Esophagus squamous epithelium (tissue), 5 donors: ENCODE measurements around the gene NUP88. TPM values are rescaled to one million over a fixed set of nuclear protein-coding genes. Genes with fewer than 3 reads are reported as not detected.

Source experiments
- DNase-seq: peaks from one replicate; lab custom pipeline; 2025; lab: John Stamatoyannopoulos, UW
- H3K27ac ChIP-seq, 4 donors: fragments of 200-600 bp; sonication (generic); one replicate each; pipeline ENCODE4 v1.5.1; 2016 to 2019; ENCODE audit warnings: mild to moderate bottlenecking in 1 of 4
- H3K27me3 ChIP-seq, 4 donors: fragments of 200-600 bp; sonication (generic); 1 replicate in 3 of 4; 2 replicates in 1 of 4; pipeline versions ENCODE4 v1.5.1 to v1.6.0; 2017 to 2021; ENCODE audit warnings: antibody characterized with exemption in 1 of 4
- H3K36me3 ChIP-seq, 3 donors: fragments of 200-600 bp; sonication (generic); one replicate each; pipeline ENCODE4 v1.5.1; 2016 to 2019
- H3K4me1 ChIP-seq, 3 donors: fragments of 200-600 bp; sonication (generic); one replicate each; pipeline ENCODE4 v1.5.1; 2017 to 2019
- H3K4me3 ChIP-seq, 4 donors: fragments of 200-600 bp; sonication (generic); 1 replicate in 3 of 4; 2 replicates in 1 of 4; pipeline ENCODE4 v1.5.1; 2016 to 2019; ENCODE audit warnings: mild to moderate bottlenecking in 2 of 4, moderate library complexity in 1 of 4
- H3K9me3 ChIP-seq, 3 donors: fragments of 200-600 bp; sonication (generic); one replicate each; pipeline ENCODE4 v1.5.1; 2016 to 2019
- POLR2A ChIP-seq, 4 donors: fragments of 450-650 bp; IDR thresholded peaks; one replicate each; pipeline ENCODE4 v1.6.1; 2017; ENCODE audit warnings: antibody characterized with exemption in 4 of 4, mild to moderate bottlenecking in 4 of 4, moderate library complexity in 3 of 4
- WGBS, 2 donors: methylation state at CpG; one replicate each; pipeline ENCODE4 v1.1.5; 2018; 5-methylcytosine and 5-hydroxymethylcytosine counted together
- intact Hi-C: fragments of 100-400 bp; cut with DNase I; formaldehyde crosslinking; loops from one replicate; pipeline ENCODE4 v1.15.0; 2022
- total RNA-seq, 4 donors: library from RNA; depleted of rRNA; stranded (reverse); fragments of >200 nt; gene quantifications; one replicate each; pipeline ENCODE4 v1.1.0, GENCODE V29; 2016
- TF ChIP-seq, protein P1 (sequence below), 6 experiments: fragments of 450-650 bp in 4 of 6; fragments of 200-600 bp in 2 of 6; sonication (generic) in 2 of 6; IDR thresholded peaks; one replicate each; pipeline ENCODE4 v1.5.1; 2016 to 2019; ENCODE audit warnings: antibody characterized with exemption in 6 of 6, mild to moderate bottlenecking in 4 of 6, moderate library complexity in 4 of 6
- donor health status: DM: yes; HTN: yes; CAD: no.

Gene NUP88
- total RNA-seq, 4 donors from 2014 or later, result 35.7 to 79.5 (median 69.5) TPM

DNA sequence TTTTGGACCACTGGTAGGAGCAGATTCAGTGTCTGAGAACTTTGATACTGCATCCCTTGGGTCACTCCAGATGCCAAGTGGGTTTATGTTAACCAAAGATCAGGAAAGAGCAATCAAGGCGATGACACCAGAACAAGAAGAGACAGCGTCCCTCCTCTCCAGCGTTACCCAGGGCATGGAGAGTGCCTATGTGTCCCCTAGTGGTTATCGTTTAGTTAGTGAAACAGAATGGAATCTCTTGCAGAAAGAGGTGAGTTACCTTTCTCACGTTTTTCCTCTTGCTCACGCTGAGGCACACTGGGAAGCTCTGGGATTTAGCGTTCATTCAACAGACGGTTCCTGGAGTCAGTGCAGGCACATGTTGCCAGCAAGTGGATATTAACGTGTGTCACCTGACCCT, 58.0 kb downstream of the NUP88 start:
- Histone ChIP-seq H3K4me1 (peaks cover 0 to 33% (median 9%) of the 10 kb centered on the region in 3 donors), H3K9me3 (no peaks in the 10 kb centered on the region), H3K27me3 (no peaks in the 10 kb centered on the region), H3K27ac (no peak overlapping the region), H3K4me3 (no peak overlapping the region), H3K36me3 (peaks cover 0 to 82% (median 0%) of the 10 kb centered on the region in 3 donors)
- 68 to 83% methylated on average over 9 of the region's 9 CpGs for WGBS, 2 donors
- intact Hi-C loops, result no loop called here
- TF ChIP-seq, protein P1, sequence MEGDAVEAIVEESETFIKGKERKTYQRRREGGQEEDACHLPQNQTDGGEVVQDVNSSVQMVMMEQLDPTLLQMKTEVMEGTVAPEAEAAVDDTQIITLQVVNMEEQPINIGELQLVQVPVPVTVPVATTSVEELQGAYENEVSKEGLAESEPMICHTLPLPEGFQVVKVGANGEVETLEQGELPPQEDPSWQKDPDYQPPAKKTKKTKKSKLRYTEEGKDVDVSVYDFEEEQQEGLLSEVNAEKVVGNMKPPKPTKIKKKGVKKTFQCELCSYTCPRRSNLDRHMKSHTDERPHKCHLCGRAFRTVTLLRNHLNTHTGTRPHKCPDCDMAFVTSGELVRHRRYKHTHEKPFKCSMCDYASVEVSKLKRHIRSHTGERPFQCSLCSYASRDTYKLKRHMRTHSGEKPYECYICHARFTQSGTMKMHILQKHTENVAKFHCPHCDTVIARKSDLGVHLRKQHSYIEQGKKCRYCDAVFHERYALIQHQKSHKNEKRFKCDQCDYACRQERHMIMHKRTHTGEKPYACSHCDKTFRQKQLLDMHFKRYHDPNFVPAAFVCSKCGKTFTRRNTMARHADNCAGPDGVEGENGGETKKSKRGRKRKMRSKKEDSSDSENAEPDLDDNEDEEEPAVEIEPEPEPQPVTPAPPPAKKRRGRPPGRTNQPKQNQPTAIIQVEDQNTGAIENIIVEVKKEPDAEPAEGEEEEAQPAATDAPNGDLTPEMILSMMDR (IDR thresholded peaks at IDR 0.05), result no peak
- no peak for TF ChIP-seq POLR2A (IDR thresholded peaks at IDR 0.05)
- DNase-seq, result no peak

DNA sequence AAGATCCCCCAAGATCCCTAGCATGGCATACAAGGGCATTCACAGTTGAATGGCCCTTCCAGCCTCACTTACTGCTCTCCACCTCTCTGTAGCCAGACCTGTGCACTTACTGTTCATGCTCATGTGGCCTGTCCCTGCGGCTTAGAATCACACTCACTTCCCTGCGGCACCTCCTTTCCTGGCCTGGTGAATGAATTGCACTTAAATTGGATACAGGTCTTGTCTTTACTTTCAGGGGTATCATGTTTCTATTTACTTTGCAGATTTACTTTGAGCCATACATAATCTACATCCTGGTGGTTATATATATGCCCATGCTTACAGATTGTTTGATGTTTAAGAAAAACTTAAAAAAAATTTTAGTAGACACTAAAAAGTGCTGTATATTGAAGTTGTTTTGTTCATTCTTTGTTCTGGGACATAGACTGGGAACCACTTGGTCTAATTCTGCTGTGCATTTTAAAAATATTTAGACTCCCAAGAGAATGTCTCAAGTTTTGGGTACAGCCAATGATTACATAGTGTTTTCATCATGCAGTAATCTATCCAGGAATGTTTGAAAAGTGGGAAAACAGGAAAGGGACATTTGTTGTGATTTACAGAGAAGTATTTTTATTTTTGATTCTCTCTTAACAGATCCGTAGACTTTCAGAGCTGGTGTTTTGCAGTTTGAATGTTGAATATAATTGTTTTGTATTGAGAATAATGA, 63.9 kb downstream of the NUP88 start:
- intact Hi-C loops, result no loop called here
- WGBS, 2 donors, result 65 to 73% methylated on average over 3 of the region's 3 CpGs
- Histone ChIP-seq H3K27me3 (no peaks in the 10 kb centered on the region), H3K36me3 (peaks cover 0 to 100% (median 6%) of the 10 kb centered on the region in 3 donors), H3K4me1 (peaks cover 0 to 3% (median 0%) of the 10 kb centered on the region in 3 donors), H3K9me3 (no peaks in the 10 kb centered on the region), H3K27ac (peak overlapping the region in 3 of 4 donors; percentile 14 to 75 (median 51)), H3K4me3 (no peak overlapping the region)
- DNase-seq, result no peak
- TF ChIP-seq POLR2A (IDR thresholded peaks at IDR 0.05), result no peak
- TF ChIP-seq, protein P1 (IDR thresholded peaks at IDR 0.05), result no peak

DNA sequence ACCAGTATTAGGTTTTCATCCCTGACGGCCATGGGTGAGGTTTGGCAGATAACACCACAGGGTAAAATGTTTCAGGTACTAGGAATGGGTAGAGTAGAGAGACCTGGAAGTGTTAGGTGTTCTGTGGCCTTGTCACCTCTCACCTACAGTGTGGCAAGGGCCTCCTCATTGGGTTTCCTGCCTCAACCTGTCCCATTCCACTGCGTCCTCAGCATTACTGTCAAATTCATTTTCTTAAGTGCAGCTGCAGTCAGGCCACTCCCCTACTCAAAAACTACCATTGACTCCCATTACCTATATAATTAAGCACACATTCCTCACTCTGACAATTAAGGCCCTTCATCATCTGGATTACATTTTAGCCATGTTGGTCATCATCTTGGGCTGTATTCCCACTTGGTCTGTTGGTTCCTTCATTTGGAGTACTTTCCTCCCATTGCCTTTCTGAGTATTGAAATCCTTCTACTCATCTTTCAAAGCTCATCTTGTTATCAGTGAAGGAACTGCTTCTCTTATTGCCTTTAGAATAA, 64.5 kb downstream of the NUP88 start:
- peaks cover 0 to 100% (median 6%) of the 10 kb centered on the region in 3 donors for H3K36me3 ChIP-seq
- intact Hi-C loops, result no loop called here
- 52 to 70% methylated on average over 2 of the region's 2 CpGs for WGBS, 2 donors

DNA sequence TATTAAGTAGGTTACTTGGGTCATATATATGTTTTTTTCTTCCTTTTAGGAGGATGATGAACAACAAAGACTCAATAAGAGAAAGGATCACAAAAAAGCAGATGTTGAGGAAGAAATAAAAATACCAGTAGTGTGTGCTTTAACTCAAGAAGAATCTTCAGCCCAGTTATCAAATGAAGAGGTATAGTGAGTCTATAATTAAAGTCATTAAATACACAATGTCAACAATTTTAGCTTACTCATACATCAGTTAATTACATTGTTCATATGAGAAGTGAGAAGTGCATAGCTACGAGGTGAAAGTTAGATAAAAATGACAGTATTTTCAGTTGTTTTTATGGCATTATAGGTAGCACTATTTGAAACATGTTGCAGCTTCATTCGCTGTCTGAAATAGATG, 65.2 kb downstream of the NUP88 start:
- Histone ChIP-seq H3K27me3 (no peaks in the 10 kb centered on the region), H3K27ac (no peak overlapping the region), H3K4me1 (peaks cover 0 to 3% (median 0%) of the 10 kb centered on the region in 3 donors), H3K4me3 (no peak overlapping the region), H3K9me3 (no peaks in the 10 kb centered on the region), H3K36me3 (peaks cover 0 to 100% (median 6%) of the 10 kb centered on the region in 3 donors)
- DNase-seq, result no peak
- TF ChIP-seq POLR2A (IDR thresholded peaks at IDR 0.05), result no peak
- TF ChIP-seq, protein P1 (IDR thresholded peaks at IDR 0.05), result no peak
- intact Hi-C loops, result no loop called here
- WGBS, 2 donors, result 83 to 85% methylated on average over 2 of the region's 2 CpGs

More for the DNA sequence above, 64.5 kb downstream of the NUP88 start:
- Histone ChIP-seq H3K4me3 (no peak overlapping the region), H3K9me3 (no peaks in the 10 kb centered on the region), H3K27me3 (no peaks in the 10 kb centered on the region), H3K4me1 (peaks cover 0 to 3% (median 0%) of the 10 kb centered on the region in 3 donors), H3K27ac (peak overlapping the region in 3 of 4 donors; percentile 5 to 75 (median 51))
- TF ChIP-seq POLR2A (IDR thresholded peaks at IDR 0.05), result no peak
- TF ChIP-seq, protein P1 (IDR thresholded peaks at IDR 0.05), result no peak
- no peak for DNase-seq

DNA sequence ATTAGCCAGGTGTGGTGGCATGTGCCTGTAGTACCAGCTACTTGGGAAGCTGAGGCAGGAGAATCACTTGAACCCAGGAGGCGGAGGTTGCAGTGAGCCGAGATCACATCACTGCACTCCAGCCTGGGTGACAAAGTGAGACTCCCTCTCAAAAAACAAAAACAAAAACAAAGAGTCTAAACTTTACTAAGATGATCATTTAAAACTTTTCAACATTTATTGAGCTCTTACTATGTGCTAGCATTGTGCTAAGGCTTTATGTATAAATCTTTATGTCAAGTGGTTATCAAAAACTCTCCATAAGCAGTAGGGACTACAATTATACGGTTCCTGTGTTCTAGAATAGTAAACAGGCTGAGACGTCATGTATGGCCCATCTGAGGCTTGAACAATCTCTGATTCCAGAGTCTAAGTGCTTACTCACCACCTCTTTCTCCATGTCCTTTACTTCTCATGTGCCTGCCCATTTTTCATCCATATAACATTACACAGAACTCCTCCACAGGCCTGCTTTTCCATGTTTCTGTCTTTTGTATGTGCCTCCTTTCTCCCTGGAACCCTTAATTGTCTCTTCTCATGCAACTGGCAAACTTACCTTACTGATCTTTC, 66.7 kb downstream of the NUP88 start:
- H3K36me3 ChIP-seq, result peaks cover 0 to 100% (median 6%) of the 10 kb centered on the region in 3 donors
- TF ChIP-seq, protein P1 (IDR thresholded peaks at IDR 0.05), result no peak
- TF ChIP-seq POLR2A (IDR thresholded peaks at IDR 0.05), result no peak
- peaks cover 0 to 3% (median 0%) of the 10 kb centered on the region in 3 donors for H3K4me1 ChIP-seq
- no peak overlapping the region for H3K4me3 ChIP-seq
- 87 to 90% methylated on average over 4 of the region's 4 CpGs for WGBS, 2 donors
- H3K27me3 ChIP-seq, result no peaks in the 10 kb centered on the region
- intact Hi-C loops, result no loop called here
- no peak overlapping the region for H3K27ac ChIP-seq
- DNase-seq, result no peak
- no peaks in the 10 kb centered on the region for H3K9me3 ChIP-seq
